Erythroblast (primary cell): ENCODE data around the gene FANCD2OS.
"Not testable (repeated sequence)": the region's sequence is repeated elsewhere in the genome, so short reads cannot be mapped to it uniquely, and the experiment has no call there.

Source experiments
- GATA1 ChIP-seq: IDR thresholded peaks from 2 replicates; pipeline ENCODE4 v1.6.1; 2011; ENCODE audit warnings: low read depth, mild to moderate bottlenecking, control low read depth, low read length, moderate library complexity
- POLR2A ChIP-seq: IDR thresholded peaks from 2 replicates; pipeline ENCODE4 v1.6.1; 2011; ENCODE audit warnings: mild to moderate bottlenecking, low read length

GRCh38 chr3:10091387-10091786, 16.7 kb downstream of the FANCD2OS start:
- TF ChIP-seq POLR2A, GATA1: not testable (repeated sequence)
